Esophagus squamous epithelium (tissue), 5 donors: ENCODE data around the gene C11orf16. TPM values are rescaled to one million over a fixed set of nuclear protein-coding genes. Genes with fewer than 3 reads are reported as not detected.

Source experiments
- DNase-seq: peaks from one replicate; lab custom pipeline; 2025; lab: John Stamatoyannopoulos, UW
- H3K27ac ChIP-seq, 4 donors: fragments of 200-600 bp; sonication (generic); one replicate each; pipeline ENCODE4 v1.5.1; 2016 to 2019; ENCODE audit warnings: mild to moderate bottlenecking in 1 of 4
- H3K27me3 ChIP-seq, 4 donors: fragments of 200-600 bp; sonication (generic); 1 replicate in 3 of 4; 2 replicates in 1 of 4; pipeline versions ENCODE4 v1.5.1 to v1.6.0; 2017 to 2021; ENCODE audit warnings: antibody characterized with exemption in 1 of 4
- H3K36me3 ChIP-seq, 3 donors: fragments of 200-600 bp; sonication (generic); one replicate each; pipeline ENCODE4 v1.5.1; 2016 to 2019
- H3K4me1 ChIP-seq, 3 donors: fragments of 200-600 bp; sonication (generic); one replicate each; pipeline ENCODE4 v1.5.1; 2017 to 2019
- H3K4me3 ChIP-seq, 4 donors: fragments of 200-600 bp; sonication (generic); 1 replicate in 3 of 4; 2 replicates in 1 of 4; pipeline ENCODE4 v1.5.1; 2016 to 2019; ENCODE audit warnings: mild to moderate bottlenecking in 2 of 4, moderate library complexity in 1 of 4
- H3K9me3 ChIP-seq, 3 donors: fragments of 200-600 bp; sonication (generic); one replicate each; pipeline ENCODE4 v1.5.1; 2016 to 2019
- CTCF ChIP-seq, 6 experiments: fragments of 450-650 bp in 4 of 6; fragments of 200-600 bp in 2 of 6; sonication (generic) in 2 of 6; IDR thresholded peaks; one replicate each; pipeline ENCODE4 v1.5.1; 2016 to 2019; ENCODE audit warnings: antibody characterized with exemption in 6 of 6, mild to moderate bottlenecking in 4 of 6, moderate library complexity in 4 of 6
- POLR2A ChIP-seq, 4 donors: fragments of 450-650 bp; IDR thresholded peaks; one replicate each; pipeline ENCODE4 v1.6.1; 2017; ENCODE audit warnings: antibody characterized with exemption in 4 of 4, mild to moderate bottlenecking in 4 of 4, moderate library complexity in 3 of 4
- WGBS, 2 donors: methylation state at CpG; one replicate each; pipeline ENCODE4 v1.1.5; 2018; 5-methylcytosine and 5-hydroxymethylcytosine counted together
- intact Hi-C: fragments of 100-400 bp; cut with DNase I; formaldehyde crosslinking; loops from one replicate; pipeline ENCODE4 v1.15.0; 2022
- small RNA-seq, 4 donors: library from RNA; depleted of rRNA; stranded (forward); fragments of <200 nt; gene quantifications; one replicate each; pipeline ENCODE3, GENCODE V24; 2016
- total RNA-seq, 4 donors: library from RNA; depleted of rRNA; stranded (reverse); fragments of >200 nt; gene quantifications; one replicate each; pipeline ENCODE4 v1.1.0, GENCODE V29; 2016
- donor health status: DM: yes; HTN: yes; CAD: no.

The C11orf16 gene
- total RNA-seq, 4 donors from 2014 or later: not detected

GRCh38 chr11:8873741-8874405 lies 58.9 kb downstream of the C11orf16 start:
- Histone ChIP-seq H3K4me1 (peaks cover 0 to 52% (median 5%) of the 10 kb centered on the region in 3 donors), H3K27ac (peak overlapping the region in 2 of 4 donors; percentile 37 to 42), H3K4me3 (no peak overlapping the region), H3K9me3 (no peaks in the 10 kb centered on the region), H3K27me3 (peaks cover 0 to 7% (median 0%) of the 10 kb centered on the region in 4 donors), H3K36me3 (no peaks in the 10 kb centered on the region)
- WGBS, 2 donors: 54 to 70% methylated on average over 6 of the region's 6 CpGs
- no peak for DNase-seq
- TF ChIP-seq CTCF (IDR thresholded peaks at IDR 0.05) (no peak), POLR2A (IDR thresholded peaks at IDR 0.05) (no peak)
- intact Hi-C loops: no loop called here

DNA sequence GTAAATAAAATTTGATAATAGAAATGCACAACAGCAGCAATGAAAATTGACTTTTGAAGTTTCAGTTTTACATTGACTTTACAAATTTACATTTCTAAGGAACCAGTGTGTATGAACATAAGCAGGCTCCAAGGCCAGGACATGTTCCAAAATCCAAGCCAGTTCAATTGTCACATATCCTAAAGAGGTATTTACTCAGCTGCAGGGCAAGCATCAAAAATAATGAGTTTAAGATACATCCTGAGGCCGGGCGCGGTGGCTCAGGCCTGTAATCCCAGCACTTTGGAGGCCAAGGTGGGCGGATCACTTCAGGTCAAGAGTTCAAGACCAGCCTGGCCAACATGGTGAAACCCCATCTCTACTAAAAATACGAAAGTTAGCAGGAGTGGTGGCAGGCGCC lies 60.8 kb downstream of the C11orf16 start:
- WGBS, 2 donors: 26 to 39% methylated on average over 3 to 6 of the region's 6 CpGs
- H3K4me1 ChIP-seq: peaks cover 0 to 71% (median 20%) of the 10 kb centered on the region in 3 donors
- no peak for DNase-seq
- peaks cover 0 to 7% (median 0%) of the 10 kb centered on the region in 4 donors for H3K27me3 ChIP-seq
- H3K4me3 ChIP-seq: peak overlapping the region in 1 of 4 donors; percentile 93
- peak overlapping the region; percentile 86 to 95 (median 93) for H3K27ac ChIP-seq
- H3K9me3 ChIP-seq: no peaks in the 10 kb centered on the region
- no peaks in the 10 kb centered on the region for H3K36me3 ChIP-seq
- intact Hi-C loops: no loop called here
- TF ChIP-seq POLR2A (IDR thresholded peaks at IDR 0.05) (no peak), CTCF (IDR thresholded peaks at IDR 0.05) (no peak)

DNA sequence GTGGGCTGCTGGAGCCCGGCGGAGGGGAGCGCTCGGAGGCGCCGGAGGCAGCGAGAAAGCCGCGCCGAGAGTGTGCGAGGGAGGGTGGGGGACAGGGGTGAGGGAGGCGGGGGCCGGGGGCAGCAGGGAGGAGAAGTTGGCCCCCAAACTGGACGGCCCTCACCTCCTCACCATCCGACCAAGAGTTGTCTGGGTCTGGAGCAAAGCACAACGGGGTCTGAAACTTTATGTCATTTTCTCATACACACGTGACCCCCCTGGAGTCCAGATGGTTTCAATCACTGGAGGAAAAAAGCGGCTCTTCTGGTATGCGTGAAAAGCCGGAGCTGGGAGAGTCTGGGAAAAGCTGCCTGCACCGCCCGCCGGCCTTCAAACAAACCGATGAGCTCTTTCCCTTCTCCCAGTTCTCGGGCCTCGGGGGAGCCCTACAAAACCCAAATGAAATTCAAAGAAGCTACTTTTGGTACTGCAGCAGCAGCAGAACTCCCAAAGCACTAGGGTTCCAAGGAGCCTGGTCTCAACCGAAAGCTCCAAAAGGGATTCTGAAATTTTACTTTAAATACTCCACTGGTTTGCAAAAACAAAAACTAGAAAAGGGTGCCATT lies 61.5 kb downstream of the C11orf16 start:
- Histone ChIP-seq H3K4me1 (peaks cover 0 to 78% (median 24%) of the 10 kb centered on the region in 3 donors), H3K4me3 (peak overlapping the region; percentile 65 to 96 (median 92)), H3K27me3 (peaks cover 0 to 7% (median 0%) of the 10 kb centered on the region in 4 donors), H3K9me3 (no peaks in the 10 kb centered on the region), H3K36me3 (no peaks in the 10 kb centered on the region), H3K27ac (peak overlapping the region; percentile 86 to 95 (median 93))
- intact Hi-C loops: no loop called here
- peak; percentile 1 for DNase-seq
- peak in 1 of 4 donors; percentile 12 for TF ChIP-seq POLR2A (IDR thresholded peaks at IDR 0.05)
- TF ChIP-seq CTCF (IDR thresholded peaks at IDR 0.05): peak in 1 of 6 experiments; percentile 9
- 2 to 15% methylated on average over 5 to 6 of the region's 27 CpGs for WGBS, 2 donors

DNA sequence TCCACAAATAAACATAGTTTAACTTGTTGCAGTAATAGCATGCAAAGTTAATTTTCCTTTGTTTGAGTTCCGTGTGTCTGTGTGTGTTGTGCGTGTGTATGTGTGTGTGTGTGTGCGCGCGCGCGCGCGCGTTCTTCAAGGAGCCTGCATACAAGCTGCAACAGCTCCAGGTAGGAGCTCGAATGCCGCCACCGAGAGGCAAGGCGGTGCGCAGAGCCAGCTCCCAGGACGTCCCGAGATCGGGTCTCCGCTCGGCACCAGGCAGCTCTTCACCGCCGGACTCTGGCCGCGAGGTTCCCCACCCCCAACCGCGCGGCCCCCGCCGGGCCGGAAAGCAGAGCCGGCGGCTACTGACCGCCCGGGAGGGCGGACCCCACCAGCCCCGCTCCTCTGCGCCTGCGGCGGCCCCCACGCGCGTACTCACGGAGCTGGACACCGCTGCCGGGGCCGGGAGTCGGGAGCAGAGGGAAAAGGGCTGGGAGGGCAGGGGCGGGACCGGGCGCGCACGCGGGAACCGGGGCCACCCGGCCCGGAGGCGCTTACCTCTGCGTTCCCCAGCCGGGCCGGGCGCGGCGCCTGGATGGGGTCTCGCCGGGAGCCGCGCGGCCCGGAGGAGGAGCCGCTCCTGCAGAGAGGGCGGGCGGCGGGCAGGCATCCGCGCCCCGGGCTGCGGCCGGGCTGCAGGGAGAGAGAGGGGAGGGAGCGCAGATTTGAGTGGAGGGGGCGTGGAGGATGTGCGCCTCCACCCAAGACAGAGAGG lies 62.2 kb downstream of the C11orf16 start:
- Histone ChIP-seq H3K4me3 (peak overlapping the region; percentile 65 to 96 (median 92)), H3K4me1 (peaks cover 0 to 85% (median 24%) of the 10 kb centered on the region in 3 donors), H3K27me3 (peaks cover 0 to 7% (median 0%) of the 10 kb centered on the region in 4 donors), H3K36me3 (no peaks in the 10 kb centered on the region), H3K27ac (peak overlapping the region; percentile 86 to 95 (median 93)), H3K9me3 (no peaks in the 10 kb centered on the region)
- intact Hi-C loops: no loop called here
- DNase-seq: no peak
- 7 to 20% methylated on average over 4 to 13 of the region's 81 CpGs for WGBS, 2 donors
- TF ChIP-seq POLR2A (IDR thresholded peaks at IDR 0.05) (peak in 1 of 4 donors; percentile 37), CTCF (IDR thresholded peaks at IDR 0.05) (no peak)

Small RNAs within 50 kb of the gene (small RNA-seq; reads per million reads assigned to genes)
- 0 reads per million in 4 donors for gene RF00019

Other genes with a start within 250 kb of the C11orf16 start
- gene AKIP1, start 21.8 kb downstream of the C11orf16 start, total RNA-seq: 10 to 100 TPM in 3 of 4 donors, 1 to 10 TPM in 1; 9.8 to 37.2 (median 23.1) TPM
- gene ASCL3, start 10.1 kb upstream of the C11orf16 start, total RNA-seq: not detected
- 10 to 100 TPM; 41.7 to 73.2 (median 57.6) TPM for gene TMEM9B, start 31.5 kb upstream of the C11orf16 start, total RNA-seq
- gene NRIP3, start 71.1 kb upstream of the C11orf16 start, total RNA-seq: 1 to 10 TPM in 2 of 4 donors, under 1 TPM in 2; 0.66 to 1.4 (median 1.0) TPM
- 1 to 10 TPM in 3 of 4 donors, under 1 TPM in 1; 0.97 to 4.9 (median 3.8) TPM for gene SCUBE2, start 158.7 kb upstream of the C11orf16 start, total RNA-seq